ENCODE results near the gene TOE1. TPM values are rescaled to one million over a fixed set of nuclear protein-coding genes. Genes with fewer than 3 reads are reported as not detected.

Gene TOE1
- total and polyA plus RNA-seq, 12 donors, result 3.3 to 17.7 (median 10.1) TPM

- peaks cover 9 to 13% of the 10 kb centered on the region in 2 donors for H3K4me1 ChIP-seq (replicated peaks in 1 of 2)
- 0 to 1% (median 1%) methylated on average over 27 to 68 of the region's 68 CpGs for WGBS, 4 donors
- TF ChIP-seq CTCF (IDR thresholded peaks at IDR 0.05), result peak; percentile 42 to 81 (median 78)
- peak; percentile 52 to 64 for TF ChIP-seq POLR2A (IDR thresholded peaks at IDR 0.05)
- no peaks in the 10 kb centered on the region for H3K27me3 ChIP-seq
- H3K36me3 ChIP-seq (replicated peaks in 1 of 2), result no peaks in the 10 kb centered on the region
- intact Hi-C loops (cut with DNase I), result loop anchor here in 1 of 2 donors (2.0 kb wide), 1 partner anchor 291 kb away; the partner anchor contains the start of gene UROD
- peak overlapping the region; percentile 59 to 94 (median 75) for H3K27ac ChIP-seq
- peak; percentile 98 to 99 (median 99) for DNase-seq
- H3K9me3 ChIP-seq (replicated peaks in 1 of 3), result no peaks in the 10 kb centered on the region
- peak overlapping the region in 3 of 4 donors; percentile 47 to 78 (median 60) for H3K4me3 ChIP-seq
These were observed 36.3 kb upstream of the TOE1 start for GRCh38 chr1:45303520-45304310.

- H3K36me3 ChIP-seq (replicated peaks in 1 of 2), result no peaks in the 10 kb centered on the region
- H3K9me3 ChIP-seq (replicated peaks in 1 of 3), result no peaks in the 10 kb centered on the region
- peak overlapping the region; percentile 31 to 94 (median 75) for H3K27ac ChIP-seq
- DNase-seq, result peak in 6 of 7 donors; percentile 38 to 67 (median 51)
- peak overlapping the region in 3 of 4 donors; percentile 47 to 78 (median 60) for H3K4me3 ChIP-seq
- peaks cover 9 to 13% of the 10 kb centered on the region in 2 donors for H3K4me1 ChIP-seq (replicated peaks in 1 of 2)
- H3K27me3 ChIP-seq, result no peaks in the 10 kb centered on the region
- TF ChIP-seq CTCF (IDR thresholded peaks at IDR 0.05) (no peak), POLR2A (IDR thresholded peaks at IDR 0.05) (no peak)
- intact Hi-C loops (cut with DNase I), result no loop called here
- 38 to 54% (median 42%) methylated on average over 7 to 15 of the region's 15 CpGs for WGBS, 4 donors
These were observed 35.5 kb upstream of the TOE1 start for GRCh38 chr1:45304311-45305081.

GRCh38 chr1:45305231-45305630, 34.7 kb upstream of the TOE1 start:
- H3K36me3 ChIP-seq (replicated peaks in 1 of 2), result no peaks in the 10 kb centered on the region
- intact Hi-C loops (cut with DNase I), result no loop called here
- no peaks in the 10 kb centered on the region for H3K27me3 ChIP-seq
- H3K9me3 ChIP-seq (replicated peaks in 1 of 3), result no peaks in the 10 kb centered on the region
- H3K4me1 ChIP-seq (replicated peaks in 1 of 2), result peaks cover 9 to 13% of the 10 kb centered on the region in 2 donors
- DNase-seq, result peak in 1 of 7 donors; percentile 46
- WGBS, 4 donors, result 83 to 92% (median 88%) methylated on average over 10 of the region's 10 CpGs
- no peak overlapping the region for H3K4me3 ChIP-seq
- no peak overlapping the region for H3K27ac ChIP-seq
- TF ChIP-seq POLR2A (IDR thresholded peaks at IDR 0.05) (no peak), CTCF (IDR thresholded peaks at IDR 0.05) (no peak)

- TF ChIP-seq CTCF (IDR thresholded peaks at IDR 0.05) (no peak), POLR2A (IDR thresholded peaks at IDR 0.05) (no peak)
- 60 to 69% (median 63%) methylated on average over 8 of the region's 8 CpGs for WGBS, 4 donors
- Histone ChIP-seq H3K9me3 (replicated peaks in 1 of 3) (no peaks in the 10 kb centered on the region), H3K27ac (no peak overlapping the region), H3K4me1 (replicated peaks in 1 of 2) (peaks cover 9 to 13% of the 10 kb centered on the region in 2 donors), H3K4me3 (no peak overlapping the region), H3K36me3 (replicated peaks in 1 of 2) (no peaks in the 10 kb centered on the region), H3K27me3 (no peaks in the 10 kb centered on the region)
- intact Hi-C loops (cut with DNase I), result no loop called here
- peak in 1 of 7 donors; percentile 28 for DNase-seq
These were observed 33.7 kb upstream of the TOE1 start for GRCh38 chr1:45306319-45306718.

Data from adrenal gland (tissue), 12 donors.